PC-3 (cell line): ENCODE measurements around the gene TNP2. TPM values are rescaled to one million over a fixed set of nuclear protein-coding genes. Genes with fewer than 3 reads are reported as not detected.

Experiments
- ATAC-seq: fragments of 200-7000 bp; cut with Tn5 transposase; 2 replicates; pipeline ENCODE4 v1.9.1; 2020; ENCODE audit warnings: mild to moderate bottlenecking, moderate library complexity
- BruUV-seq: library from RNA; stranded (reverse); fragments of 400-500 nt; replicated peaks from 2 replicates; lab custom pipeline; 2021; lab: Mats Ljungman, UMichigan
- CTCF ChIA-PET: fragments of 300-600 bp; sonication (Branson Sonifier 250); formaldehyde crosslinking; loops from one replicate; lab custom pipeline; 2022; ENCODE audit warnings: antibody characterized with exemption; lab: Charles Lee
- POLR2A ChIA-PET: fragments of 300-600 bp; sonication (Branson Sonifier 250); formaldehyde crosslinking; loops from one replicate; lab custom pipeline; 2022; ENCODE audit warnings: antibody characterized with exemption; ENCODE audit not compliant: unreplicated experiment; lab: Charles Lee
- DNase-seq: peaks from one replicate; pipeline ENCODE4 v3.0.0-alpha.2; 2015
- H2AFZ ChIP-seq: fragments of 300-600 bp; sonication (generic); 2 replicates; pipeline ENCODE4 v1.6.0; 2016; ENCODE audit warnings: antibody characterized with exemption, low read length
- H3F3A ChIP-seq: fragments of 300-600 bp; sonication (generic); one replicate; pipeline ENCODE4 v1.6.0; 2017; ENCODE audit warnings: antibody characterized with exemption, low read length, control low read depth, mild to moderate bottlenecking; ENCODE audit not compliant: unreplicated experiment
- H3K27ac ChIP-seq: fragments of 300-600 bp; sonication (generic); 2 replicates; pipeline ENCODE4 v1.5.1; 2016; ENCODE audit warnings: mild to moderate bottlenecking, low read length
- H3K27me3 ChIP-seq: fragments of 300-600 bp; sonication (generic); 2 replicates; pipeline ENCODE4 v1.6.1; 2016; ENCODE audit warnings: low read length, mixed read lengths
- H3K36me3 ChIP-seq: fragments of 300-600 bp; sonication (generic); 2 replicates; pipeline ENCODE4 v1.6.1; 2016; ENCODE audit warnings: low read depth, mixed run types, low read length, mixed read lengths
- H3K4me1 ChIP-seq: fragments of 300-600 bp; sonication (generic); 2 replicates; pipeline ENCODE4 v1.5.1; 2016; ENCODE audit warnings: low read length; ENCODE audit not compliant: insufficient read depth
- H3K4me2 ChIP-seq: fragments of 300-600 bp; sonication (generic); 2 replicates; pipeline ENCODE4 v1.6.0; 2016; ENCODE audit warnings: low read length
- H3K4me3 ChIP-seq: fragments of 300-600 bp; sonication (generic); 2 replicates; pipeline ENCODE4 v1.5.1; 2016; ENCODE audit warnings: mild to moderate bottlenecking, low read length, mixed read lengths
- H3K79me2 ChIP-seq: fragments of 300-600 bp; sonication (generic); 2 replicates; pipeline ENCODE4 v1.6.1; 2017; ENCODE audit warnings: low read length, mixed read lengths
- H3K9ac ChIP-seq: fragments of 300-600 bp; sonication (generic); 2 replicates; pipeline ENCODE4 v1.6.0; 2016; ENCODE audit warnings: mild to moderate bottlenecking, low read length
- H3K9me2 ChIP-seq: fragments of 300-600 bp; sonication (generic); replicated peaks from 2 replicates; pipeline ENCODE4 v1.6.1; 2016; ENCODE audit warnings: mixed run types, low read length, mixed read lengths
- H3K9me3 ChIP-seq: fragments of 300-600 bp; sonication (generic); 2 replicates; pipeline ENCODE4 v1.6.1; 2016; ENCODE audit warnings: low read length, mixed read lengths
- H4K20me1 ChIP-seq: fragments of 300-600 bp; sonication (generic); 2 replicates; pipeline ENCODE4 v1.6.1; 2016; ENCODE audit warnings: low read length, mixed read lengths
- EZH2 ChIP-seq: fragments of 300-600 bp; sonication (generic); IDR thresholded peaks from one replicate; pipeline ENCODE4 v1.6.1; 2017; ENCODE audit warnings: antibody characterized with exemption, mild to moderate bottlenecking, low read length; ENCODE audit not compliant: unreplicated experiment
- EZH2phosphoT487 ChIP-seq: fragments of 300-600 bp; sonication (generic); IDR thresholded peaks from 2 replicates; pipeline ENCODE4 v1.6.1; 2018; ENCODE audit warnings: mild to moderate bottlenecking, antibody characterized with exemption, low read length, borderline replicate concordance
- intact Hi-C: fragments of 100-400 bp; cut with micrococcal nuclease; formaldehyde crosslinking; loops from 2 replicates; pipeline ENCODE4 v1.9.0; 2023
- total RNA-seq: library from RNA; depleted of rRNA; stranded (reverse); fragments of >200 nt; gene quantifications from 2 replicates; pipeline ENCODE4 v1.2.3, GENCODE V29; 2014
- TF ChIP-seq, protein P1 (sequence below): fragments of 300-600 bp; sonication (generic); conservative IDR thresholded peaks from 2 replicates; pipeline ENCODE4 v1.5.1; 2017; ENCODE audit warnings: antibody characterized with exemption, low read depth, mild to moderate bottlenecking, low read length

TNP2 gene
- total RNA-seq, 1 experiment from 2014 or later: not detected

DNA sequence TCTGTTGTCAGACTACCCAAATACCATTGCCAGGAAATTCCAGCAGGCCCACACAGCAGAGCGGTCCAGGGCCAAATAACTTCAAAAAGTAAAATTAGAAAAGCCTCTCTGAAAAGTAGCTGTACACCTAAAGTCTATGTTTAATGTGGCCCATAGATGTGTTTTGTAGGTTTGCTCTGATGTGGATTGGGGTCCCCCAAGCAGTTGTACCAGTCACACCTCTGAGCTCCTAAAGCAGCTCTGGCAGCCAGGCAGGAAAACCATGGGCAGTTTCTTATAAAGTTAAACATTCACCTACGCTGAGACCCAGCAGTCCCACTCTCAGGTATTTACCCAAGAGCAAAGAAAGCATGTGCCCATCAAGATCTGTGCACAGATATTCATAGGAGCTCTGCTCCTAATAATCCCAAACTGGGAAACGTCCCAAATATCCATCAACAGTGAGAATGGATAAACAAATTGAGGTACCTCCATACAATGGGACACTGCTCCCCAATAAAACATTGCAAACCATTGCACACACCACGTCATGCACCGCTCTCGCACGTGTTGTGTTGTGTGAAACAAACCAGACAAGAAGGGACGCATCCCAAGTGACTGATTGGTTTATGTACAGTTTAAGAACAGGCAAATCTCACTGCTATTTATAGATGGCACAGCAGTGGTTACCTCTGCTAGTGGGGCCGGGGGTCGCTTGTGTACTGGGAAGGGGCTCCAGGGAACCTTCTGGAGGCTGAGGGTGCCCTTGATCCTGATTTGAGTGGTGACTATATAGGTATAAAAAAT lies 27.8 kb upstream of the TNP2 start:
- H3K9ac ChIP-seq: no peak overlapping the region
- intact Hi-C loops: no loop called here
- H3K9me3 ChIP-seq: no peaks in the 10 kb centered on the region
- peak overlapping the region; percentile 59 for H2AFZ ChIP-seq
- H3K4me3 ChIP-seq: no peak overlapping the region
- H3K36me3 ChIP-seq: no peaks in the 10 kb centered on the region
- BruUV-seq: no TSS peak
- DNase-seq: no peak
- no peak overlapping the region for H3K27ac ChIP-seq
- H3K4me1 ChIP-seq: no peaks in the 10 kb centered on the region
- no peaks in the 10 kb centered on the region for H3F3A ChIP-seq
- H3K79me2 ChIP-seq: no peaks in the 10 kb centered on the region
- no peaks in the 10 kb centered on the region for H3K9me2 ChIP-seq
- POLR2A ChIA-PET: no interaction called here
- ATAC-seq: no peak
- CTCF ChIA-PET: interaction anchor here (0.7 kb wide), 1 partner anchor 30 kb away, joined by 3 read pairs; no protein-coding TSS in a partner anchor
- no peaks in the 10 kb centered on the region for H4K20me1 ChIP-seq
- TF ChIP-seq, protein P1, sequence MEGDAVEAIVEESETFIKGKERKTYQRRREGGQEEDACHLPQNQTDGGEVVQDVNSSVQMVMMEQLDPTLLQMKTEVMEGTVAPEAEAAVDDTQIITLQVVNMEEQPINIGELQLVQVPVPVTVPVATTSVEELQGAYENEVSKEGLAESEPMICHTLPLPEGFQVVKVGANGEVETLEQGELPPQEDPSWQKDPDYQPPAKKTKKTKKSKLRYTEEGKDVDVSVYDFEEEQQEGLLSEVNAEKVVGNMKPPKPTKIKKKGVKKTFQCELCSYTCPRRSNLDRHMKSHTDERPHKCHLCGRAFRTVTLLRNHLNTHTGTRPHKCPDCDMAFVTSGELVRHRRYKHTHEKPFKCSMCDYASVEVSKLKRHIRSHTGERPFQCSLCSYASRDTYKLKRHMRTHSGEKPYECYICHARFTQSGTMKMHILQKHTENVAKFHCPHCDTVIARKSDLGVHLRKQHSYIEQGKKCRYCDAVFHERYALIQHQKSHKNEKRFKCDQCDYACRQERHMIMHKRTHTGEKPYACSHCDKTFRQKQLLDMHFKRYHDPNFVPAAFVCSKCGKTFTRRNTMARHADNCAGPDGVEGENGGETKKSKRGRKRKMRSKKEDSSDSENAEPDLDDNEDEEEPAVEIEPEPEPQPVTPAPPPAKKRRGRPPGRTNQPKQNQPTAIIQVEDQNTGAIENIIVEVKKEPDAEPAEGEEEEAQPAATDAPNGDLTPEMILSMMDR: no peak
- TF ChIP-seq EZH2phosphoT487: no peak
- no peak for TF ChIP-seq EZH2
- H3K4me2 ChIP-seq: peak overlapping the region; percentile 49
- no peaks in the 10 kb centered on the region for H3K27me3 ChIP-seq

DNA sequence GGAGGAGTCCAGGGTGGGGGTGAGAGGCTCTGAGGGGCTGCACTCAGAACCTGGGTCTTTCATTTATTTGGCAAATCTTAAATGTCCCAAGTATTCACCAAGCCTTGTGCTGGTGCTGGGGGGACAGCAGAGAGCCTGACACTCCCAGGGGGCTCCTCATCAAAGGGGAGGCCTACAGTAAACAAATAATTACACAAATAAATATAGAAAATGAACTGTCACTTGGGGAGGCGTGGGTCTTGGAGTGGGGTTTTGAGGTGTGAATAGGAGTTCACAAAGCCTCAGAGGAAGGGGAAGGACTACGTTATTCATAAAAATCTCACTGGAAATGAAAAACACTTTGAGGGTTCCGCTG lies 27.2 kb upstream of the TNP2 start:
- H3K9me2 ChIP-seq: no peaks in the 10 kb centered on the region
- CTCF ChIA-PET: no interaction called here
- H3K4me3 ChIP-seq: no peak overlapping the region
- DNase-seq (no peak), ATAC-seq (no peak)
- H3K9me3 ChIP-seq: no peaks in the 10 kb centered on the region
- H2AFZ ChIP-seq: no peak overlapping the region
- H3K9ac ChIP-seq: no peak overlapping the region
- no peaks in the 10 kb centered on the region for H3F3A ChIP-seq
- no peak overlapping the region for H3K4me2 ChIP-seq
- no peaks in the 10 kb centered on the region for H3K36me3 ChIP-seq
- intact Hi-C loops: no loop called here
- POLR2A ChIA-PET: no interaction called here
- H3K4me1 ChIP-seq: no peaks in the 10 kb centered on the region
- no peaks in the 10 kb centered on the region for H3K27me3 ChIP-seq
- H4K20me1 ChIP-seq: no peaks in the 10 kb centered on the region
- BruUV-seq: no TSS peak
- TF ChIP-seq, protein P1: no peak
- TF ChIP-seq EZH2phosphoT487 (no peak), EZH2 (no peak)
- H3K27ac ChIP-seq: no peak overlapping the region
- no peaks in the 10 kb centered on the region for H3K79me2 ChIP-seq

DNA sequence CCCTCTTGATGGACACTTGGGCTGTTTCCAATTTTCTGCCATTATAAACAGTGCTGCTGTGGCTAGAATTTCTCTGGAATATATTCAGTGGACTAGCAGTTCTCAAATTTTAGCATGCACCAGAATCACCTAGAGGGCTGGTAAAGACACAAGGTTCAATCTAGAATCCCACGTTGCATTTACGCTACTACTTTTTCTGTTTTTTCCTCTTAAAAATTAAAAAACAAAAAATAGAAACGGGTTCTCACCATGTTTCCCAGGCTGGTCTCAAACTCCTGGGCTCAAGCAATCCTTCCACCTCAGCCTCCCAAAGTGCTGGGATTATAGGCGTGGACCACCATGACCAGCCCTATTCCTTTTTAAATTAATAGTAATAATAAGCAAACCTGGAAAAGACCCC lies 26.5 kb upstream of the TNP2 start:
- ATAC-seq (no peak), DNase-seq (no peak)
- Histone ChIP-seq H3K27me3 (no peaks in the 10 kb centered on the region), H3K4me1 (no peaks in the 10 kb centered on the region), H3K9me3 (no peaks in the 10 kb centered on the region), H3K4me2 (no peak overlapping the region), H3F3A (no peaks in the 10 kb centered on the region), H3K79me2 (no peaks in the 10 kb centered on the region), H3K27ac (no peak overlapping the region), H3K9ac (no peak overlapping the region), H2AFZ (no peak overlapping the region), H4K20me1 (no peaks in the 10 kb centered on the region), H3K36me3 (no peaks in the 10 kb centered on the region), H3K4me3 (no peak overlapping the region), H3K9me2 (no peaks in the 10 kb centered on the region)
- ChIA-PET CTCF (no interaction called here), POLR2A (no interaction called here)
- TF ChIP-seq EZH2phosphoT487: no peak
- TF ChIP-seq EZH2: no peak
- TF ChIP-seq, protein P1: no peak
- intact Hi-C loops: no loop called here
- no TSS peak for BruUV-seq
